HepG2 (cell line): ENCODE results near the gene NELFCD. TPM values are rescaled to one million over a fixed set of nuclear protein-coding genes. Genes with fewer than 3 reads are reported as not detected.

ENCODE experiments used
- AHDC1 ChIP-seq: sonication (generic); formaldehyde crosslinking; IDR thresholded peaks from 2 replicates; pipeline ENCODE4 v1.5.1; 2020; ENCODE audit warnings: mild to moderate bottlenecking, missing genetic modification reagents, borderline replicate concordance
- ASH2L ChIP-seq: fragments of 300-600, 200-600 bp; sonication (generic); IDR thresholded peaks from 2 replicates; pipeline ENCODE4 v1.7.0; 2017; ENCODE audit warnings: low read depth, mild to moderate bottlenecking, moderate library complexity, mixed read lengths, low read length; ENCODE audit not compliant: insufficient read length
- ATF7 ChIP-seq, 2 experiments: fragments of 450-650 bp in 1 of 2; sonication (generic) in 1 of 2; formaldehyde crosslinking in 1 of 2; IDR thresholded peaks; 2 replicates each; pipeline versions ENCODE4 v1.4.0 to v1.6.1; 2016 to 2020; ENCODE audit warnings: antibody characterized with exemption in 1 of 2, mild to moderate bottlenecking in 1 of 2, missing genetic modification reagents in 1 of 2
- CC2D1A ChIP-seq: sonication (generic); formaldehyde crosslinking; IDR thresholded peaks from 2 replicates; pipeline ENCODE4 v1.8.1; 2023; ENCODE audit warnings: mild to moderate bottlenecking, missing genetic modification reagents
- PITX1 ChIP-seq: sonication (generic); formaldehyde crosslinking; IDR thresholded peaks from 2 replicates; pipeline ENCODE4 v1.5.1; 2020; ENCODE audit warnings: mild to moderate bottlenecking, missing genetic modification reagents
- RBM39 ChIP-seq: fragments of 200-400 bp; formaldehyde crosslinking; IDR thresholded peaks from one replicate; pipeline ENCODE4 v1.6.1; 2018; ENCODE audit warnings: antibody characterized with exemption, mild to moderate bottlenecking, low read depth, low read length; ENCODE audit not compliant: poor library complexity, severe bottlenecking
- SOX6 ChIP-seq, 2 experiments: fragments of 450-650 bp in 1 of 2; sonication (generic) in 1 of 2; formaldehyde crosslinking in 1 of 2; IDR thresholded peaks; 2 replicates each; pipeline versions ENCODE4 v1.4.0 to v1.6.1; 2017 to 2020; ENCODE audit warnings: antibody characterized with exemption in 1 of 2, mild to moderate bottlenecking in 1 of 2, missing genetic modification reagents in 1 of 2
- SP4 ChIP-seq: sonication (generic); formaldehyde crosslinking; IDR thresholded peaks from 2 replicates; pipeline ENCODE4 v1.8.1; 2023; ENCODE audit warnings: mild to moderate bottlenecking, missing genetic modification reagents
- TRIM24 ChIP-seq: sonication (generic); formaldehyde crosslinking; IDR thresholded peaks from 2 replicates; pipeline ENCODE4 v1.8.0; 2022; ENCODE audit warnings: mild to moderate bottlenecking, missing genetic modification reagents
- ZNF138 ChIP-seq: sonication (generic); formaldehyde crosslinking; IDR thresholded peaks from 2 replicates; pipeline ENCODE4 v1.5.0; 2020; ENCODE audit warnings: mild to moderate bottlenecking, low read depth, missing genetic modification reagents
- ZNF33A ChIP-seq: sonication (generic); formaldehyde crosslinking; IDR thresholded peaks from 2 replicates; pipeline ENCODE4 v1.5.1; 2020; ENCODE audit warnings: missing genetic modification reagents, mild to moderate bottlenecking, moderate library complexity, borderline replicate concordance
- ZNF501 ChIP-seq: sonication (generic); formaldehyde crosslinking; IDR thresholded peaks from 2 replicates; pipeline ENCODE4 v1.5.1; 2020; ENCODE audit warnings: mild to moderate bottlenecking, moderate library complexity, missing genetic modification reagents
- ZNF782 ChIP-seq: sonication (generic); formaldehyde crosslinking; IDR thresholded peaks from 2 replicates; pipeline ENCODE4 v1.4.0; 2020; ENCODE audit warnings: missing genetic modification reagents, mild to moderate bottlenecking, borderline replicate concordance
- ZSCAN25 ChIP-seq: sonication (generic); formaldehyde crosslinking; IDR thresholded peaks from 2 replicates; pipeline ENCODE4 v1.8.0; 2022; ENCODE audit warnings: mild to moderate bottlenecking, missing genetic modification reagents
- polyA plus RNA-seq, 8 experiments: library from polyadenylated mRNA; depleted of rRNA in 3 of 8; stranded (reverse) in 7 of 8; unstranded in 1 of 8; fragments of >200 nt; fragmentation: Illumina TruSeq in 4 of 8; extraction: Trizol in 4 of 8; gene quantifications; 2 replicates each; pipeline versions ENCODE4 v1.2.1 to v1.2.3, GENCODE V29; 2011 to 2016; ENCODE audit warnings: low read depth in 4 of 8, missing spikeins in 1 of 8, mixed read lengths in 1 of 8; ENCODE audit not compliant: insufficient read depth in 1 of 8
- total RNA-seq, 5 experiments: library from RNA; depleted of rRNA; stranded (reverse); fragments of >200 nt; fragmentation: Illumina TruSeq; extraction: Trizol; gene quantifications; 2 replicates each; pipeline ENCODE4 v1.2.3, GENCODE V29; 2016; ENCODE audit warnings: low read depth in 1 of 5
- TF ChIP-seq, protein P1 (sequence below): sonication (generic); formaldehyde crosslinking; IDR thresholded peaks from 2 replicates; pipeline ENCODE4 v1.4.0; 2020; ENCODE audit warnings: missing genetic modification reagents, low read depth, mild to moderate bottlenecking, borderline replicate concordance
- TF ChIP-seq, protein P2 (sequence below): sonication (generic); formaldehyde crosslinking; IDR thresholded peaks from 2 replicates; pipeline ENCODE4 v1.4.0; 2020; ENCODE audit warnings: missing genetic modification reagents
- TF ChIP-seq, protein P3 (sequence below): sonication (generic); formaldehyde crosslinking; IDR thresholded peaks from 2 replicates; pipeline ENCODE4 v1.4.0; 2020; ENCODE audit warnings: missing genetic modification reagents, borderline replicate concordance

Gene NELFCD
- total and polyA plus RNA-seq, 2 of the 13 experiments (the other 11 are each of a cell fraction or from before 2014, with no cell fraction given): 159 to 203 TPM

GRCh38 chr20:58982406-58983114, 1.5 kb downstream of the NELFCD start (continued):
- TF ChIP-seq AHDC1 (no peak), ZNF501 (CRISPR knock-in tag) (0 out of 2 replicates have a peak, but pooled peaks have one; percentile 28), ZNF33A (0 out of 2 replicates have a peak, but pooled peaks have one; percentile 47), PITX1 (CRISPR knock-in tag) (no peak), CC2D1A (CRISPR knock-in tag) (peak; percentile 68; the same call in 1 of the 2 replicates), SOX6 (IDR thresholded peaks at IDR 0.05) (no peak), SOX6 (CRISPR knock-in tag; IDR thresholded peaks at IDR 0.05) (no peak), ASH2L (no peak), ZNF782 (CRISPR knock-in tag) (0 out of 2 replicates have a peak, but pooled peaks have one; percentile 39), SP4 (CRISPR knock-in tag) (peak; percentile 51; the same call in 1 of the 2 replicates), RBM39 (no peak), TRIM24 (CRISPR knock-in tag) (0 out of 2 replicates have a peak, but pooled peaks have one; percentile 18), ZNF138 (CRISPR knock-in tag) (peak; percentile 47; the same call in 1 of the 2 replicates), ZSCAN25 (CRISPR knock-in tag) (0 out of 2 replicates have a peak, but pooled peaks have one; percentile 33), ATF7 (IDR thresholded peaks at IDR 0.05) (no peak), ATF7 (CRISPR knock-in tag; IDR thresholded peaks at IDR 0.05) (no peak)
- TF ChIP-seq, protein P1, sequence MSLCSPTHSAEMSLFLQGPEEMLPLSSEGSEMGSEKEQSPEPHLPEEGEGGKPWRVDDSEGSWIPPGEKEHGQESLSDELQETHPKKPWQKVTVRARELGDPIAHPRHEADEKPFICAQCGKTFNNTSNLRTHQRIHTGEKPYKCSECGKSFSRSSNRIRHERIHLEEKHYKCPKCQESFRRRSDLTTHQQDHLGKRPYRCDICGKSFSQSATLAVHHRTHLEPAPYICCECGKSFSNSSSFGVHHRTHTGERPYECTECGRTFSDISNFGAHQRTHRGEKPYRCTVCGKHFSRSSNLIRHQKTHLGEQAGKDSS (CRISPR knock-in tag): 0 out of 2 replicates have a peak, but pooled peaks have one; percentile 33
- TF ChIP-seq, protein P2, sequence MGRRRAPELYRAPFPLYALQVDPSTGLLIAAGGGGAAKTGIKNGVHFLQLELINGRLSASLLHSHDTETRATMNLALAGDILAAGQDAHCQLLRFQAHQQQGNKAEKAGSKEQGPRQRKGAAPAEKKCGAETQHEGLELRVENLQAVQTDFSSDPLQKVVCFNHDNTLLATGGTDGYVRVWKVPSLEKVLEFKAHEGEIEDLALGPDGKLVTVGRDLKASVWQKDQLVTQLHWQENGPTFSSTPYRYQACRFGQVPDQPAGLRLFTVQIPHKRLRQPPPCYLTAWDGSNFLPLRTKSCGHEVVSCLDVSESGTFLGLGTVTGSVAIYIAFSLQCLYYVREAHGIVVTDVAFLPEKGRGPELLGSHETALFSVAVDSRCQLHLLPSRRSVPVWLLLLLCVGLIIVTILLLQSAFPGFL (CRISPR knock-in tag): no peak
- TF ChIP-seq, protein P3, sequence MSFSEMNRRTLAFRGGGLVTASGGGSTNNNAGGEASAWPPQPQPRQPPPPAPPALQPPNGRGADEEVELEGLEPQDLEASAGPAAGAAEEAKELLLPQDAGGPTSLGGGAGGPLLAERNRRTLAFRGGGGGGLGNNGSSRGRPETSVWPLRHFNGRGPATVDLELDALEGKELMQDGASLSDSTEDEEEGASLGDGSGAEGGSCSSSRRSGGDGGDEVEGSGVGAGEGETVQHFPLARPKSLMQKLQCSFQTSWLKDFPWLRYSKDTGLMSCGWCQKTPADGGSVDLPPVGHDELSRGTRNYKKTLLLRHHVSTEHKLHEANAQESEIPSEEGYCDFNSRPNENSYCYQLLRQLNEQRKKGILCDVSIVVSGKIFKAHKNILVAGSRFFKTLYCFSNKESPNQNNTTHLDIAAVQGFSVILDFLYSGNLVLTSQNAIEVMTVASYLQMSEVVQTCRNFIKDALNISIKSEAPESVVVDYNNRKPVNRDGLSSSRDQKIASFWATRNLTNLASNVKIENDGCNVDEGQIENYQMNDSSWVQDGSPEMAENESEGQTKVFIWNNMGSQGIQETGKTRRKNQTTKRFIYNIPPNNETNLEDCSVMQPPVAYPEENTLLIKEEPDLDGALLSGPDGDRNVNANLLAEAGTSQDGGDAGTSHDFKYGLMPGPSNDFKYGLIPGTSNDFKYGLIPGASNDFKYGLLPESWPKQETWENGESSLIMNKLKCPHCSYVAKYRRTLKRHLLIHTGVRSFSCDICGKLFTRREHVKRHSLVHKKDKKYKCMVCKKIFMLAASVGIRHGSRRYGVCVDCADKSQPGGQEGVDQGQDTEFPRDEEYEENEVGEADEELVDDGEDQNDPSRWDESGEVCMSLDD (CRISPR knock-in tag): no peak
